ENCODE results near the gene CNTNAP2.

DNA sequence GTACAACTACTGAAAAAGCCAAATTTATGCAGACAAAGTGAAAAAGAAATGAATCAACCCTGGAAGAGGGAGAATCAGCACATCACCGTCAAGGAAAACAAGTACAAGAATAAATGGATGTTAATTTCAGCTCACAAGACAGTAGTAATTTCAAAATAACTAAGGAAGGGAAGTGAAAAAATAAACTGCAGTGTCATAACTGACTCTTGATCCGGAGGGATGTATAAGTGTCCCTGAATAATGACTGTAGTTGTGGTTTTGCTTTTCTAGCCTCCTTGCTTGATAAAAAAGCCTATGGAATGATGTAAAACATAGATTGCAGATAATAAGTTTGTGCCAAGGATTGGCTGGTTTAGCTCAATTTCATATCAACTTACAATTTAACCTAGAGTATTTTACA is 1752.9 kb downstream of the CNTNAP2 start:
- no peak for TF ChIP-seq CTCF (conservative IDR thresholded peaks at IDR 0.05 in 1 of 2, IDR thresholded peaks at IDR 0.05 in 1 of 2; ENCODE audit: low read depth in 1 of 2, low read length in 2 of 2)
- TF ChIP-seq EZH2 (IDR thresholded peaks at IDR 0.05; ENCODE audit: low read length, missing control alignments): no peak

Data from fibroblast of lung (primary cell).